Measurements from ENCODE around the gene CNN2. TPM values are rescaled to one million over a fixed set of nuclear protein-coding genes. Genes with fewer than 3 reads are reported as not detected.

CNN2 gene
- total RNA-seq, 2 donors from 2014 or later = 98.9 to 124 TPM

GRCh38 chr19:1076951-1077350 lies 50.5 kb downstream of the CNN2 start:
- H3K27ac Mint-ChIP-seq = peak overlapping the region; percentile 72
- H3K27me3 Mint-ChIP-seq (ENCODE audit: low read depth) = no peaks in the 10 kb centered on the region
- ATAC-seq (replicated peaks in 1 of 2) = peak; percentile 80 to 81
- peak overlapping the region; percentile 57 to 82 for H3K4me3 Mint-ChIP-seq
- H3K4me1 Mint-ChIP-seq (ENCODE audit: low read depth) = peaks cover 60% of the 10 kb centered on the region
- no peaks in the 10 kb centered on the region for H3K9me3 Mint-ChIP-seq
- H3K36me3 Mint-ChIP-seq (ENCODE audit: insufficient read depth in 2 of 2) = peaks cover 13 to 35% of the 10 kb centered on the region in 2 donors
- DNase-seq = peak; percentile 91 to 95

- peak; percentile 90 to 91 for DNase-seq
- no peaks in the 10 kb centered on the region for H3K27me3 Mint-ChIP-seq (ENCODE audit: low read depth)
- peaks cover 13 to 32% of the 10 kb centered on the region in 2 donors for H3K36me3 Mint-ChIP-seq (ENCODE audit: insufficient read depth in 2 of 2)
- H3K4me1 Mint-ChIP-seq (ENCODE audit: low read depth) = peaks cover 40% of the 10 kb centered on the region
- peak overlapping the region; percentile 55 for H3K27ac Mint-ChIP-seq
- no peaks in the 10 kb centered on the region for H3K9me3 Mint-ChIP-seq
- H3K4me3 Mint-ChIP-seq = peak overlapping the region; percentile 29 to 52
- peak; percentile 18 to 19 for ATAC-seq (replicated peaks in 1 of 2)
Observed at GRCh38 chr19:1079566-1080111, 53.2 kb downstream of the CNN2 start.

- Mint-ChIP-seq H3K4me1 (ENCODE audit: low read depth) (peaks cover 43% of the 10 kb centered on the region), H3K27me3 (ENCODE audit: low read depth) (no peaks in the 10 kb centered on the region), H3K4me3 (no peak overlapping the region), H3K9me3 (no peaks in the 10 kb centered on the region), H3K27ac (no peak overlapping the region), H3K36me3 (ENCODE audit: insufficient read depth in 2 of 2) (peaks cover 18 to 36% of the 10 kb centered on the region in 2 donors)
- ATAC-seq (replicated peaks in 1 of 2) = no peak
- no peak for DNase-seq
Observed at GRCh38 chr19:1080360-1081161, 54.2 kb downstream of the CNN2 start.

- DNase-seq = no peak
- no peaks in the 10 kb centered on the region for H3K27me3 Mint-ChIP-seq (ENCODE audit: low read depth)
- no peak for ATAC-seq (replicated peaks in 1 of 2)
- no peaks in the 10 kb centered on the region for H3K9me3 Mint-ChIP-seq
- peaks cover 11 to 30% of the 10 kb centered on the region in 2 donors for H3K36me3 Mint-ChIP-seq (ENCODE audit: insufficient read depth in 2 of 2)
- H3K4me3 Mint-ChIP-seq = no peak overlapping the region
- H3K27ac Mint-ChIP-seq = no peak overlapping the region
- H3K4me1 Mint-ChIP-seq (ENCODE audit: low read depth) = peaks cover 39% of the 10 kb centered on the region
Observed at GRCh38 chr19:1081301-1082164, 55.1 kb downstream of the CNN2 start.

- peaks cover 32% of the 10 kb centered on the region for H3K4me1 Mint-ChIP-seq (ENCODE audit: low read depth)
- peaks cover 9 to 25% of the 10 kb centered on the region in 2 donors for H3K36me3 Mint-ChIP-seq (ENCODE audit: insufficient read depth in 2 of 2)
- no peak overlapping the region for H3K4me3 Mint-ChIP-seq
Observed at GRCh38 chr19:1082165-1082927, 55.9 kb downstream of the CNN2 start.

GRCh38 chr19:1082928-1083816 lies 56.8 kb downstream of the CNN2 start:
- Mint-ChIP-seq H3K27me3 (ENCODE audit: low read depth) (no peaks in the 10 kb centered on the region), H3K4me3 (no peak overlapping the region), H3K4me1 (ENCODE audit: low read depth) (peaks cover 33% of the 10 kb centered on the region), H3K36me3 (ENCODE audit: insufficient read depth in 2 of 2) (peaks cover 10 to 24% of the 10 kb centered on the region in 2 donors), H3K9me3 (no peaks in the 10 kb centered on the region), H3K27ac (peak overlapping the region; percentile 46)
- DNase-seq (no peak), ATAC-seq (replicated peaks in 1 of 2) (no peak)

More at GRCh38 chr19:1082165-1082927, 55.9 kb downstream of the CNN2 start:
- peak; percentile 93 to 94 for DNase-seq
- ATAC-seq (replicated peaks in 1 of 2) = peak; percentile 77
- no peaks in the 10 kb centered on the region for H3K9me3 Mint-ChIP-seq
- H3K27me3 Mint-ChIP-seq (ENCODE audit: low read depth) = no peaks in the 10 kb centered on the region
- peak overlapping the region; percentile 50 for H3K27ac Mint-ChIP-seq

- H3K4me1 Mint-ChIP-seq (ENCODE audit: low read depth) = peaks cover 35% of the 10 kb centered on the region
- ATAC-seq (replicated peaks in 1 of 2) = no peak
- no peaks in the 10 kb centered on the region for H3K27me3 Mint-ChIP-seq (ENCODE audit: low read depth)
- no peak overlapping the region for H3K4me3 Mint-ChIP-seq
- H3K27ac Mint-ChIP-seq = peak overlapping the region; percentile 88
- no peaks in the 10 kb centered on the region for H3K9me3 Mint-ChIP-seq
- peaks cover 10 to 22% of the 10 kb centered on the region in 2 donors for H3K36me3 Mint-ChIP-seq (ENCODE audit: insufficient read depth in 2 of 2)
- no peak for DNase-seq
Observed at GRCh38 chr19:1084024-1084868, 57.8 kb downstream of the CNN2 start.

GRCh38 chr19:1085053-1085658 lies 58.7 kb downstream of the CNN2 start:
- Mint-ChIP-seq H3K27ac (peak overlapping the region; percentile 88), H3K4me1 (ENCODE audit: low read depth) (peaks cover 35% of the 10 kb centered on the region), H3K27me3 (ENCODE audit: low read depth) (no peaks in the 10 kb centered on the region), H3K36me3 (ENCODE audit: insufficient read depth in 2 of 2) (peaks cover 10 to 22% of the 10 kb centered on the region in 2 donors), H3K9me3 (no peaks in the 10 kb centered on the region), H3K4me3 (no peak overlapping the region)
- ATAC-seq (replicated peaks in 1 of 2) (no peak), DNase-seq (no peak)

GRCh38 chr19:1085676-1086442 lies 59.5 kb downstream of the CNN2 start:
- Mint-ChIP-seq H3K36me3 (ENCODE audit: insufficient read depth in 2 of 2) (peaks cover 10 to 20% of the 10 kb centered on the region in 2 donors), H3K27ac (peak overlapping the region; percentile 88)

GRCh38 chr19:1086613-1087012 lies 60.2 kb downstream of the CNN2 start:
- Mint-ChIP-seq H3K4me1 (ENCODE audit: low read depth) (peaks cover 41% of the 10 kb centered on the region), H3K27me3 (ENCODE audit: low read depth) (no peaks in the 10 kb centered on the region), H3K27ac (no peak overlapping the region), H3K9me3 (no peaks in the 10 kb centered on the region), H3K36me3 (ENCODE audit: insufficient read depth in 2 of 2) (peaks cover 10 to 17% of the 10 kb centered on the region in 2 donors), H3K4me3 (no peak overlapping the region)
- DNase-seq (no peak), ATAC-seq (replicated peaks in 1 of 2) (no peak)

More at GRCh38 chr19:1085676-1086442, 59.5 kb downstream of the CNN2 start:
- Mint-ChIP-seq H3K4me1 (ENCODE audit: low read depth) (peaks cover 39% of the 10 kb centered on the region), H3K27me3 (ENCODE audit: low read depth) (no peaks in the 10 kb centered on the region), H3K4me3 (no peak overlapping the region), H3K9me3 (no peaks in the 10 kb centered on the region)
- no peak for ATAC-seq (replicated peaks in 1 of 2)
- DNase-seq = no peak
